Measurements from ENCODE around the gene DIPK1A.

GRCh38 chr1:92817137-92817697 lies 144.0 kb downstream of the DIPK1A start:
- TF ChIP-seq CTCF (IDR thresholded peaks at IDR 0.05) (no peak), EP300 (IDR thresholded peaks at IDR 0.05) (no peak)
